ENCODE measurements around the gene MCC. TPM values are rescaled to one million over a fixed set of nuclear protein-coding genes. Genes with fewer than 3 reads are reported as not detected.

The MCC gene
- total RNA-seq, 3 donors from 2014 or later (not counting 1 experiment from before 2014, with no cell fraction given), result 0.68 to 1.8 (median 1.4) TPM

- no peak for ATAC-seq
- H3K36me3 Mint-ChIP-seq, result no peaks in the 10 kb centered on the region
- WGBS (ENCODE audit: insufficient coverage), result 100% methylated on average over 3 of the region's 4 CpGs
- intact Hi-C loops (cut with micrococcal nuclease), result no loop called here
- H3K27me3 ChIP-seq (ENCODE audit: control insufficient read depth, insufficient read depth, low read length), result no peaks in the 10 kb centered on the region
- no peak for TF ChIP-seq CTCF (IDR thresholded peaks at IDR 0.05)
- peaks cover 25% of the 10 kb centered on the region for H3K36me3 ChIP-seq (ENCODE audit: control insufficient read depth, insufficient read depth, low read length)
- DNase-seq, result no peak
- no peak overlapping the region for H3K27ac ChIP-seq (ENCODE audit: low read length)
- no peaks in the 10 kb centered on the region for H3K4me1 ChIP-seq (ENCODE audit: control insufficient read depth, insufficient read depth, low read length)
- no peaks in the 10 kb centered on the region for H3K9me3 Mint-ChIP-seq
- H3K4me1 Mint-ChIP-seq, result peaks cover 39% of the 10 kb centered on the region in 2 donors
- H3K4me3 ChIP-seq (ENCODE audit: low read length), result no peak overlapping the region
- no peaks in the 10 kb centered on the region for H3K9me3 ChIP-seq (ENCODE audit: control insufficient read depth, insufficient read depth, low read length)
- no peaks in the 10 kb centered on the region for H3K27me3 Mint-ChIP-seq (ENCODE audit: low read depth in 2 of 2)
- H3K27ac Mint-ChIP-seq, result no peak overlapping the region
- H3K4me3 Mint-ChIP-seq, result no peak overlapping the region
These were observed 502.0 kb downstream of the MCC start for GRCh38 chr5:112986224-112986623.

- no peaks in the 10 kb centered on the region for H3K4me1 ChIP-seq (ENCODE audit: control insufficient read depth, insufficient read depth, low read length)
- DNase-seq (no peak), ATAC-seq (no peak)
- TF ChIP-seq CTCF (IDR thresholded peaks at IDR 0.05), result no peak
- H3K36me3 ChIP-seq (ENCODE audit: control insufficient read depth, insufficient read depth, low read length), result peaks cover 23% of the 10 kb centered on the region
- H3K27ac ChIP-seq (ENCODE audit: low read length), result no peak overlapping the region
- Mint-ChIP-seq H3K4me3 (no peak overlapping the region), H3K9me3 (no peaks in the 10 kb centered on the region), H3K36me3 (no peaks in the 10 kb centered on the region), H3K4me1 (peaks cover 49 to 51% of the 10 kb centered on the region in 2 donors), H3K27me3 (ENCODE audit: low read depth in 2 of 2) (no peaks in the 10 kb centered on the region), H3K27ac (peak overlapping the region in 1 of 2 donors; percentile 65)
- intact Hi-C loops (cut with micrococcal nuclease), result no loop called here
- WGBS (ENCODE audit: insufficient coverage), result 100% methylated on average over 2 of the region's 2 CpGs
- H3K4me3 ChIP-seq (ENCODE audit: low read length), result no peak overlapping the region
- no peaks in the 10 kb centered on the region for H3K9me3 ChIP-seq (ENCODE audit: control insufficient read depth, insufficient read depth, low read length)
- H3K27me3 ChIP-seq (ENCODE audit: control insufficient read depth, insufficient read depth, low read length), result no peaks in the 10 kb centered on the region
These were observed 504.9 kb downstream of the MCC start for GRCh38 chr5:112983363-112983762.

DNA sequence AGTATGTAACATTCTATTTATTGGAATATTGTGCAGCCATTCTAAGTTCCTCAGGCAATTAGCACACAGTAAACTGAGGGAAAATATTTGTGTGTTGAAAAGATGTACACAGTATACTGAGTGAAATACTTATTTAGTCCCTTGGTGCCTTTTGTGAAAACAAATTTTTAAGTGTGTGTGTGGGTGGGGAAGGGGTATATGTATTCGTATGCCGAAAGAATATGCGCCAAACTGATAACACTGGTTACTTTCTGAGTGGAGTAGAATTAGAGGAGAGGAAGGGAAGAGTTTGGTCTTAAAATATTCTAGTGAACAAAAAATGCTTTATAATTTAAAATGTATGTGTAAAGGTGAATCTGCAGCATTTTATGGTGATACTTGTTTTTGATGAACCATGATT, 508.5 kb downstream of the MCC start:
- H3K4me1 ChIP-seq (ENCODE audit: control insufficient read depth, insufficient read depth, low read length), result peaks cover 12% of the 10 kb centered on the region
- Mint-ChIP-seq H3K27ac (peak overlapping the region; percentile 61 to 69), H3K4me3 (peak overlapping the region; percentile 82), H3K4me1 (peaks cover 74 to 77% of the 10 kb centered on the region in 2 donors), H3K9me3 (no peaks in the 10 kb centered on the region), H3K36me3 (no peaks in the 10 kb centered on the region), H3K27me3 (ENCODE audit: low read depth in 2 of 2) (no peaks in the 10 kb centered on the region)
- WGBS (ENCODE audit: insufficient coverage), result 77% methylated on average over 3 of the region's 3 CpGs
- H3K9me3 ChIP-seq (ENCODE audit: control insufficient read depth, insufficient read depth, low read length), result no peaks in the 10 kb centered on the region
- intact Hi-C loops (cut with micrococcal nuclease), result no loop called here
- no peak for TF ChIP-seq CTCF (IDR thresholded peaks at IDR 0.05)
- ATAC-seq (no peak), DNase-seq (no peak)
- H3K36me3 ChIP-seq (ENCODE audit: control insufficient read depth, insufficient read depth, low read length), result peaks cover 12% of the 10 kb centered on the region
- no peaks in the 10 kb centered on the region for H3K27me3 ChIP-seq (ENCODE audit: control insufficient read depth, insufficient read depth, low read length)
- no peak overlapping the region for H3K27ac ChIP-seq (ENCODE audit: low read length)
- no peak overlapping the region for H3K4me3 ChIP-seq (ENCODE audit: low read length)

GRCh38 chr5:112978836-112979235, 509.4 kb downstream of the MCC start:
- no peak for TF ChIP-seq CTCF (IDR thresholded peaks at IDR 0.05)
- no peak overlapping the region for H3K27ac ChIP-seq (ENCODE audit: low read length)
- Mint-ChIP-seq H3K9me3 (no peaks in the 10 kb centered on the region), H3K27me3 (ENCODE audit: low read depth in 2 of 2) (no peaks in the 10 kb centered on the region), H3K36me3 (no peaks in the 10 kb centered on the region), H3K4me1 (peaks cover 71 to 72% of the 10 kb centered on the region in 2 donors), H3K27ac (peak overlapping the region; percentile 61 to 87), H3K4me3 (peak overlapping the region; percentile 98)
- H3K36me3 ChIP-seq (ENCODE audit: control insufficient read depth, insufficient read depth, low read length), result peaks cover 11% of the 10 kb centered on the region
- WGBS (ENCODE audit: insufficient coverage), result no CpG with 5 or more reads among the region's 2 CpGs
- intact Hi-C loops (cut with micrococcal nuclease), result no loop called here
- H3K9me3 ChIP-seq (ENCODE audit: control insufficient read depth, insufficient read depth, low read length), result no peaks in the 10 kb centered on the region
- DNase-seq (no peak), ATAC-seq (no peak)
- H3K27me3 ChIP-seq (ENCODE audit: control insufficient read depth, insufficient read depth, low read length), result no peaks in the 10 kb centered on the region
- no peak overlapping the region for H3K4me3 ChIP-seq (ENCODE audit: low read length)
- peaks cover 12% of the 10 kb centered on the region for H3K4me1 ChIP-seq (ENCODE audit: control insufficient read depth, insufficient read depth, low read length)

Data from natural killer cell (primary cell).